ENCODE results near the gene CYTH1. TPM values are rescaled to one million over a fixed set of nuclear protein-coding genes. Genes with fewer than 3 reads are reported as not detected.

Gene CYTH1
- total RNA-seq, 1 experiment from 2014 or later = 40.3 TPM

DNA sequence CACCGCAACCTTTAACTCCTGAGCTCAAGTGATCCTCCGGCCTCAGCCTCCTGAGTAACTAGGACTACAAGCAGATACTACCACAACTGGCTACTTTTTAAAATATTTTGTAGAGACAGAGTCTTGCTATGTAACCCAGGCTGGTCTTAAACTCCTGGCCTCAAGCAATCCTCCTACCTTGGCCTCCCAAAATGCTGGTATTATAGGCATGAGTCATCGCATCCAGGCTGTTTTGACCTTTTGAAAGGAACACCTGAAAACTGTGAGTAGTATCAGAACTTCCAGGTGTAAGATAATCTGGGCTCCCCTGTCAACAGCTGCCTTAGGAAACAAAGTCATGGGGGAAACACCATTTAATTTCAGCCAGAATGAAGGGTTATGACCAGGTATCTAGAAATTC is 77.5 kb downstream of the CYTH1 start:
- Histone ChIP-seq H2AFZ (no peak overlapping the region), H3K36me3 (ENCODE audit: low read depth) (no peaks in the 10 kb centered on the region), H3K4me2 (no peak overlapping the region), H3F3A (ENCODE audit: insufficient read depth, low read depth) (peaks cover 8% of the 10 kb centered on the region), H3K4me1 (replicated peaks; ENCODE audit: insufficient read depth) (peaks cover 37% of the 10 kb centered on the region), H4K20me1 (ENCODE audit: insufficient read depth) (no peaks in the 10 kb centered on the region), H3K9me2 (ENCODE audit: insufficient read depth) (no peaks in the 10 kb centered on the region), H3K4me3 (no peak overlapping the region), H3K79me2 (ENCODE audit: low read depth) (no peaks in the 10 kb centered on the region), H3K27ac (no peak overlapping the region), H3K9me3 (ENCODE audit: insufficient read depth, low read depth) (no peaks in the 10 kb centered on the region), H3K27me3 (ENCODE audit: insufficient read depth, low read depth) (no peaks in the 10 kb centered on the region)
- TF ChIP-seq EZH2 (IDR thresholded peaks at IDR 0.05; ENCODE audit: low read depth) (no peak), CTCF (conservative IDR thresholded peaks at IDR 0.05) (no peak)
- POLR2A ChIA-PET (ENCODE audit: unreplicated experiment) = no interaction called here
- CTCF ChIA-PET = no interaction called here
- intact Hi-C loops (cut with micrococcal nuclease; ENCODE audit: unreplicated experiment) = no loop called here
- no TSS peak for BruUV-seq (replicated peaks)
- no peak for DNase-seq

DNA sequence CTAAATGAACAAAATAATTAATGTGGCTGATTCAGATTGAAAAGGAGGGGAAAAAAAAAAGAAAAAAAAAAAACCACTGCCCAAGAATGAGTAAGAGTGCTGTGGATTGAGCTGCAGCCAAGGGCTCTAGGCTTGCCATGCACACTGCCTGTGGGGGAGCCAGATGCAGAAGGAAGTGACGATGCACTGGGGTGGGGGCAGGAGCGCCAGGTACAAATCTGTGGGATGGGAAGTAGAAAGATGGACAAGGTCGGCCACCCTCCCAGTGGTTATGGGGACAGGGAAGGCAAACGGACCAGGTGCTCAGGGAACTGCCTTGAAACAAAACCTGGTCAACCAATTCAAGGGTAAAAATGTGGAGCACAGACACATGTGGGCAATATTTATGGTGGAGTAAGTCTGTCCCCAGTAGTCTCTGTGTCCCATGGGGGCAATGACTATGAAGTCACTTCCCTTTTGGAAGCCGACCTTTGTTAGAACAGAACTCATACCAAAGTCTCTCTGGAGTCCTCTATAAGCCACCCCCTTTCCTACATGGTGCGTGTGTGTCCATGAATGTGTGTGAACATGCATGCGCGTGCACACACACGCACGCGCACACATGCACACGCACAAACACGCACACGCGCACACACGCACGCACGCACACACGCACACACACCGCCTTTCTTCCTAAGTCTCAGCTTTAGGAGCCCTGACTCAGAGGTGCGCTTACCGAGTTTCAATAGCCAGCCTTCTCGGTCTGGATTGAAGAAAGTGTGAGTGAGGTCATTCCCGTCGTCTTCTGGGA is 84.3 kb downstream of the CYTH1 start:
- intact Hi-C loops (cut with micrococcal nuclease; ENCODE audit: unreplicated experiment) = no loop called here
- Histone ChIP-seq H3K79me2 (ENCODE audit: low read depth) (no peaks in the 10 kb centered on the region), H4K20me1 (ENCODE audit: insufficient read depth) (no peaks in the 10 kb centered on the region), H3F3A (ENCODE audit: insufficient read depth, low read depth) (no peaks in the 10 kb centered on the region), H3K4me2 (no peak overlapping the region), H3K4me3 (no peak overlapping the region), H3K9me3 (ENCODE audit: insufficient read depth, low read depth) (no peaks in the 10 kb centered on the region), H2AFZ (no peak overlapping the region), H3K4me1 (replicated peaks; ENCODE audit: insufficient read depth) (no peaks in the 10 kb centered on the region), H3K27me3 (ENCODE audit: insufficient read depth, low read depth) (no peaks in the 10 kb centered on the region), H3K36me3 (ENCODE audit: low read depth) (peaks cover 4% of the 10 kb centered on the region; the same call in 1 of the 2 replicates), H3K27ac (no peak overlapping the region), H3K9me2 (ENCODE audit: insufficient read depth) (no peaks in the 10 kb centered on the region)
- no TSS peak for BruUV-seq (replicated peaks)
- POLR2A ChIA-PET (ENCODE audit: unreplicated experiment) = no interaction called here
- no peak for TF ChIP-seq EZH2 (IDR thresholded peaks at IDR 0.05; ENCODE audit: low read depth)
- no peak for TF ChIP-seq CTCF (conservative IDR thresholded peaks at IDR 0.05)
- CTCF ChIA-PET = interaction anchor here (0.7 kb wide), 1 partner anchor 733 kb away, joined by 16 read pairs; no protein-coding TSS in a partner anchor
- DNase-seq = no peak

GRCh38 chr17:78697122-78697521 is 85.0 kb downstream of the CYTH1 start:
- H3K36me3 ChIP-seq (ENCODE audit: low read depth) = peaks cover 4% of the 10 kb centered on the region; the same call in 1 of the 2 replicates
- no peaks in the 10 kb centered on the region for H3K79me2 ChIP-seq (ENCODE audit: low read depth)
- ChIA-PET CTCF (interaction anchor here (0.7 kb wide), 1 partner anchor 733 kb away, joined by 16 read pairs; no protein-coding TSS in a partner anchor), POLR2A (ENCODE audit: unreplicated experiment) (no interaction called here)
- H3K27me3 ChIP-seq (ENCODE audit: insufficient read depth, low read depth) = no peaks in the 10 kb centered on the region
- no TSS peak for BruUV-seq (replicated peaks)
- TF ChIP-seq CTCF (conservative IDR thresholded peaks at IDR 0.05) (no peak), EZH2 (IDR thresholded peaks at IDR 0.05; ENCODE audit: low read depth) (no peak)
- no peaks in the 10 kb centered on the region for H3F3A ChIP-seq (ENCODE audit: insufficient read depth, low read depth)
- no peak for DNase-seq
- intact Hi-C loops (cut with micrococcal nuclease; ENCODE audit: unreplicated experiment) = no loop called here
- H3K4me3 ChIP-seq = no peak overlapping the region
- no peak overlapping the region for H3K4me2 ChIP-seq
- no peaks in the 10 kb centered on the region for H3K9me2 ChIP-seq (ENCODE audit: insufficient read depth)
- H3K27ac ChIP-seq = no peak overlapping the region
- H2AFZ ChIP-seq = no peak overlapping the region
- H3K4me1 ChIP-seq (replicated peaks; ENCODE audit: insufficient read depth) = no peaks in the 10 kb centered on the region
- no peaks in the 10 kb centered on the region for H3K9me3 ChIP-seq (ENCODE audit: insufficient read depth, low read depth)
- H4K20me1 ChIP-seq (ENCODE audit: insufficient read depth) = no peaks in the 10 kb centered on the region
